ENCODE measurements around the gene SNAPC2. TPM values are rescaled to one million over a fixed set of nuclear protein-coding genes. Genes with fewer than 3 reads are reported as not detected.
A peak's percentile ranks its signal among the peaks of the same experiment; 100 is the strongest.

Gene SNAPC2
- total RNA-seq, 4 donors from 2014 or later, result 11.4 to 35.9 (median 13.0) TPM

DNA sequence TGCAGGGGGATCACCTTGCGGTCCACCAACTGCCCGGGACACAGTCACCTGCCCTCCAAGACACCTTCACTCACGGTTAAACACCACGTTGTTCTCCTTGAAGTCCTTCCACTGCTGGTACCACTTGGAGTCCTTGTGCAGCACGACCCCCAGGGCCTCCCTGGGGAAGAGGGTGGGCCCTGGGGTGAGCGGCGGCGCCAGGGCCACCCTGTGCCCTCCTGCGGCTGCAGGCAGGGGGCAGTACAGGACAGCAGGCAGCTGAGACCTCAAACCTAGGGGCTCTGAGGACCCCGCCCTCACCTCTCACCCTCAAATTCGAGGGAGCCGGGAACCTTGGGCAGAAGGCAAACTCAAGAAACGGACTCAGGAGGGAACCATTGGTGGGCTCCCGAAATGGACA, 13.3 kb downstream of the SNAPC2 start:
- in situ Hi-C loops (cut with MboI; ENCODE audit: low pct_ligation_motif_present in 1 of 4, low pct_unique_long_range_greater_than_20kb in 1 of 4, low sequenced_read_pairs in 3 of 4), result no loop called here
- no peak for DNase-seq
- 89% methylated on average over 14 of the region's 14 CpGs; no CpG with 5 or more reads in 1 of the 2 donors for WGBS, 2 donors (ENCODE audit: low coverage in 1 of 2)
- Histone ChIP-seq H3K9me3 (no peaks in the 10 kb centered on the region), H3K36me3 (peaks cover 0 to 62% (median 30%) of the 10 kb centered on the region in 4 donors), H3K4me3 (no peak overlapping the region), H3K27me3 (no peaks in the 10 kb centered on the region), H3K27ac (peak overlapping the region in 1 of 4 donors; percentile 28), H3K4me1 (peaks cover 7 to 14% (median 10%) of the 10 kb centered on the region in 4 donors)
- intact Hi-C loops (cut with DNase I; ENCODE audit: low total_unique reads), result loop anchor here (10.0 kb wide), 1 partner anchor 71 kb away; the partner anchor contains the start of gene ELAVL1
- peak in 1 of 5 experiments; percentile 8 for TF ChIP-seq CTCF (IDR thresholded peaks at IDR 0.05)
- TF ChIP-seq POLR2AphosphoS5 (IDR thresholded peaks at IDR 0.05), result no peak
- TF ChIP-seq POLR2A (IDR thresholded peaks at IDR 0.05), result no peak
- no peak for TF ChIP-seq EP300 (IDR thresholded peaks at IDR 0.05; ENCODE audit: low read depth)

DNA sequence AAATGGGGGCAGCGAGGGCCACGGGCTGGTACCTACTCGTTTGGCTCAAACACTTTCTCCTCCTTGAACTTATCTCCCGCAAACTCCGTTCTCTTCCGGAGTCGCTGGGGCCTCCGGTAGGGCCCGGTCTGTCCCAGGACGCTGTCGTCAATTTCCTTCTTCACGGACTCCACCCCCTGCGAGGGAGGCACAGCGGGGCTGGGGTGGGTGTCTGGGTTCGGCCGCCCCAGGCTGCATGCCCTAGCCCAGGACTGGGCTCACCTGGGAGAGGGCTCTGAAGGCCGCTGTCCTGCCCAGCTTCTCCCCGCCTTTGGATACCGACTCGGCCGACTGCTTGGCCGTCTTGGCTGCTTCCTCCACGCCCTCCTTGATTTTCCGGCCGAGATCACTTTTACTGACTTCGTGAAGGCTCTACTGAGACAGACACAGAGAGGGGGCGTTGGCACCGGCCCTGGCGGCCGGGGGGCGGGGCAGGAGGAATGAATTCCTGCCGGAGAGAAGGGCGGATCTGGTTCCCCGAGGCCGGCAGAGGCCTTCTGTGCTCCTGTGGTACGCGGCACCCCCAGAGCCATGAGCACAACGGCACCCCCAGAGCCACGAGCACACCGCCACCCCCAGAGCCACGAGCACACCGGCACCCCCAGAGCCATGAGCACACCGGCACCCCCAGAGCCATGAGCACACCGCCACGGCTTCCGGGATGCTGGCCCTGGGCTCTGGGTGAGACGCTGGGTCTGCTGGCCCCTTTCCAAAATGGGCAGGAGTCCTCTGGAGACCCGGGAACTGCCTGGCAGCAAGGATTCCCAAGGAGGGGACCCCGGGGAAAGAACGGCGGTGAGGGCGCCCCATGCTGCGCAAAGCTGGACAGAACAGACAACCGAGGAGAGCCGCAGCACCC, 13.9 kb downstream of the SNAPC2 start:
- DNase-seq, result no peak
- intact Hi-C loops (cut with DNase I; ENCODE audit: low total_unique reads), result loop anchor here (10.0 kb wide), 1 partner anchor 71 kb away; the partner anchor contains the start of gene ELAVL1

GRCh38 chr19:7934766-7935165, 14.6 kb downstream of the SNAPC2 start:
- H3K9me3 ChIP-seq, result no peaks in the 10 kb centered on the region
- TF ChIP-seq POLR2A (IDR thresholded peaks at IDR 0.05), result no peak
- no peak for TF ChIP-seq POLR2AphosphoS5 (IDR thresholded peaks at IDR 0.05)
- TF ChIP-seq EP300 (IDR thresholded peaks at IDR 0.05; ENCODE audit: low read depth), result no peak
- no peak for TF ChIP-seq CTCF (IDR thresholded peaks at IDR 0.05)
- no peak overlapping the region for H3K27ac ChIP-seq
- H3K36me3 ChIP-seq, result peaks cover 0 to 65% (median 31%) of the 10 kb centered on the region in 4 donors
- in situ Hi-C loops (cut with MboI; ENCODE audit: low pct_ligation_motif_present in 1 of 4, low pct_unique_long_range_greater_than_20kb in 1 of 4, low sequenced_read_pairs in 3 of 4), result no loop called here
- no peak overlapping the region for H3K4me3 ChIP-seq
- H3K27me3 ChIP-seq, result no peaks in the 10 kb centered on the region
- intact Hi-C loops (cut with DNase I; ENCODE audit: low total_unique reads), result loop anchor here (10.0 kb wide), 1 partner anchor 70 kb away; the partner anchor contains the start of gene ELAVL1
- DNase-seq, result no peak
- H3K4me1 ChIP-seq, result peaks cover under 1 to 5% (median 1%) of the 10 kb centered on the region in 4 donors
- 87% methylated on average over 21 of the region's 21 CpGs; no CpG with 5 or more reads in 1 of the 2 donors for WGBS, 2 donors (ENCODE audit: low coverage in 1 of 2)

More for the DNA sequence above, 13.9 kb downstream of the SNAPC2 start:
- H3K4me1 ChIP-seq, result peaks cover 7 to 12% (median 7%) of the 10 kb centered on the region in 4 donors
- H3K9me3 ChIP-seq, result no peaks in the 10 kb centered on the region
- TF ChIP-seq CTCF (IDR thresholded peaks at IDR 0.05), result no peak
- no peak for TF ChIP-seq POLR2A (IDR thresholded peaks at IDR 0.05)
- TF ChIP-seq EP300 (IDR thresholded peaks at IDR 0.05; ENCODE audit: low read depth), result no peak
- no peak for TF ChIP-seq POLR2AphosphoS5 (IDR thresholded peaks at IDR 0.05)
- no peaks in the 10 kb centered on the region for H3K27me3 ChIP-seq
- no peak overlapping the region for H3K27ac ChIP-seq
- in situ Hi-C loops (cut with MboI; ENCODE audit: low pct_ligation_motif_present in 1 of 4, low pct_unique_long_range_greater_than_20kb in 1 of 4, low sequenced_read_pairs in 3 of 4), result no loop called here
- H3K4me3 ChIP-seq, result no peak overlapping the region
- peaks cover 0 to 62% (median 30%) of the 10 kb centered on the region in 4 donors for H3K36me3 ChIP-seq
- 91% methylated on average over 54 of the region's 55 CpGs; no CpG with 5 or more reads in 1 of the 2 donors for WGBS, 2 donors (ENCODE audit: low coverage in 1 of 2)

DNA sequence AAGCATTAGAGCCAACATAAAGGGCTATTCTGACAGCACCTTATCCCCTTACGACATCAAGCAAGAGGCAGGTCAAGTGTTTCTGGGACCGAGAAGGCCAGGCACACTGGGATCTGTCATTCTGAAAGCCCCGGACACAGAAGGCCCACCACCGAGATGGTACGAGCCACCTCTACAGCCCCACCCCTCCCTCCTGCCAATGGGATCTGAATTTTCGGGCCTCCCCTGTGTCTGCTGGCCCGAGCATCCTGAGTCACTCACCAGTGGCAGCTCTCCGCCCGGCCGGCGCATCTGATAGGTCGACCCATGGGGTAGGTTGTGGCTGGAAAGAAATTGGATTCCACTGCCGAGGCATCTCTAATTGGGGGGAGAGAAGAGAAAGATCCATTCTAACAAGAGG, 20.7 kb downstream of the SNAPC2 start:
- DNase-seq, result no peak
- Histone ChIP-seq H3K9me3 (no peaks in the 10 kb centered on the region), H3K27ac (no peak overlapping the region), H3K4me1 (peaks cover 5 to 26% (median 12%) of the 10 kb centered on the region in 4 donors), H3K36me3 (peaks cover 0 to 36% (median 17%) of the 10 kb centered on the region in 4 donors), H3K4me3 (no peak overlapping the region), H3K27me3 (no peaks in the 10 kb centered on the region)
- in situ Hi-C loops (cut with MboI; ENCODE audit: low pct_ligation_motif_present in 1 of 4, low pct_unique_long_range_greater_than_20kb in 1 of 4, low sequenced_read_pairs in 3 of 4) (loop anchor here in 2 of 4 donors (10.0 kb wide), 1 partner anchor 314 kb away; no protein-coding TSS in a partner anchor), intact Hi-C loops (cut with DNase I; ENCODE audit: low total_unique reads) (no loop called here)
- WGBS, 2 donors (ENCODE audit: low coverage in 1 of 2), result 93% methylated on average over 13 of the region's 13 CpGs; no CpG with 5 or more reads in 1 of the 2 donors
- TF ChIP-seq CTCF (IDR thresholded peaks at IDR 0.05) (no peak), POLR2AphosphoS5 (IDR thresholded peaks at IDR 0.05) (no peak), POLR2A (IDR thresholded peaks at IDR 0.05) (no peak), EP300 (IDR thresholded peaks at IDR 0.05; ENCODE audit: low read depth) (no peak)

Measured in transverse colon (tissue), 4 donors.